ENCODE results near the gene S100P. TPM values are rescaled to one million over a fixed set of nuclear protein-coding genes. Genes with fewer than 3 reads are reported as not detected.
"Not testable (repeated sequence)": the region's sequence is repeated elsewhere in the genome, so short reads cannot be mapped to it uniquely, and the experiment has no call there.

S100P gene
- total and polyA plus RNA-seq, 2 donors (not counting 1 experiment from before 2014, with no cell fraction given): 0.07 TPM; not detected in 1

DNA sequence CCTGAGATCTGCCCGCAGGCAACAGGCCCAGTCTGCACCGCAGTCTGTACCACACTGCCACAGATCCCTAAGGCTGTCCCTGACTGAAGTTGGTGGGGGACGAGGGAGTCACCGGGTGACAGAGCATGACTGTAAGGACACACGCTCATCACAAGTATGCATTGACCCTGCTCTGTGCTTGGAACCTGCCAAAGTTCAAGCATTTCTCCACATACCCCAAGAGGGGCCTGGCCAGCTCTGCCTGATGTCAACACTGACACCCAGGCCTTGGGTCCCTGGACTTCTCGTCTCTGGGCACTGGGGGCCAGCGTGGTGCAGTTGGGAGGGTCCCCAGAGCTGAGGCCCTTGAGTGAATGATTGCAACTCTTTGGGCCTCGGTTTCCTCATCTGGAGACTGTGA lies 30.2 kb downstream of the S100P start:
- intact Hi-C loops (cut with micrococcal nuclease): no loop called here
- Histone ChIP-seq H3K4me2 (replicated peaks; ENCODE audit: low read depth, low read length, poor library complexity, severe bottlenecking) (no peak overlapping the region), H3K9me3 (ENCODE audit: control extremely low read depth in 1 of 3, control insufficient read depth in 2 of 3, insufficient read depth in 1 of 3, low read length in 2 of 3) (no peaks in the 10 kb centered on the region), H3K27me3 (replicated peaks in 1 of 4; ENCODE audit: control extremely low read depth in 1 of 4, control insufficient read depth in 3 of 4, insufficient read depth in 4 of 4, low read length in 3 of 4) (no peaks in the 10 kb centered on the region), H3K9ac (ENCODE audit: low read length) (no peak overlapping the region), H3K4me3 (ENCODE audit: control extremely low read depth in 1 of 5, extremely low read depth in 1 of 5, insufficient read depth in 1 of 5, low read depth in 2 of 5, low read length in 4 of 5) (no peak overlapping the region), H4K20me1 (ENCODE audit: control insufficient read depth, insufficient read depth, low read length, poor library complexity, severe bottlenecking) (no peaks in the 10 kb centered on the region), H3K79me2 (ENCODE audit: control insufficient read depth, insufficient read depth, low read length) (peaks cover 20% of the 10 kb centered on the region), H2AFZ (ENCODE audit: insufficient read depth, low read depth, low read length, poor library complexity, severe bottlenecking) (no peak overlapping the region), H3K36me3 (replicated peaks in 1 of 2; ENCODE audit: control extremely low read depth in 1 of 2, control insufficient read depth in 1 of 2, extremely low read depth in 1 of 2, insufficient read depth in 2 of 2, low read length in 1 of 2) (no peaks in the 10 kb centered on the region), H3K4me1 (ENCODE audit: control insufficient read depth in 2 of 2, insufficient read depth in 2 of 2, low read length in 2 of 2) (peaks cover 3 to 10% of the 10 kb centered on the region in 2 donors), H3K27ac (ENCODE audit: low read length in 2 of 2) (no peak overlapping the region)
- H3K27ac Mint-ChIP-seq: no peak overlapping the region
- TF ChIP-seq EZH2 (IDR thresholded peaks at IDR 0.05; ENCODE audit: borderline replicate concordance, insufficient read depth, low read depth, low read length, poor library complexity, severe bottlenecking): no peak
- TF ChIP-seq, protein P1, sequence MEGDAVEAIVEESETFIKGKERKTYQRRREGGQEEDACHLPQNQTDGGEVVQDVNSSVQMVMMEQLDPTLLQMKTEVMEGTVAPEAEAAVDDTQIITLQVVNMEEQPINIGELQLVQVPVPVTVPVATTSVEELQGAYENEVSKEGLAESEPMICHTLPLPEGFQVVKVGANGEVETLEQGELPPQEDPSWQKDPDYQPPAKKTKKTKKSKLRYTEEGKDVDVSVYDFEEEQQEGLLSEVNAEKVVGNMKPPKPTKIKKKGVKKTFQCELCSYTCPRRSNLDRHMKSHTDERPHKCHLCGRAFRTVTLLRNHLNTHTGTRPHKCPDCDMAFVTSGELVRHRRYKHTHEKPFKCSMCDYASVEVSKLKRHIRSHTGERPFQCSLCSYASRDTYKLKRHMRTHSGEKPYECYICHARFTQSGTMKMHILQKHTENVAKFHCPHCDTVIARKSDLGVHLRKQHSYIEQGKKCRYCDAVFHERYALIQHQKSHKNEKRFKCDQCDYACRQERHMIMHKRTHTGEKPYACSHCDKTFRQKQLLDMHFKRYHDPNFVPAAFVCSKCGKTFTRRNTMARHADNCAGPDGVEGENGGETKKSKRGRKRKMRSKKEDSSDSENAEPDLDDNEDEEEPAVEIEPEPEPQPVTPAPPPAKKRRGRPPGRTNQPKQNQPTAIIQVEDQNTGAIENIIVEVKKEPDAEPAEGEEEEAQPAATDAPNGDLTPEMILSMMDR (IDR thresholded peaks at IDR 0.05): no peak
- ATAC-seq (ENCODE audit: low read depth): no peak
- DNase-seq: no peak
- no peaks in the 10 kb centered on the region for H3K27me3 Mint-ChIP-seq
- peaks cover 12% of the 10 kb centered on the region for H3K4me1 Mint-ChIP-seq
- no peak overlapping the region for H3K4me3 Mint-ChIP-seq
- WGBS (ENCODE audit: insufficient coverage): 91% methylated on average over 8 of the region's 8 CpGs
- CTCF ChIA-PET: interaction anchor here (1.2 to 1.6 kb wide), 2 partner anchors 150 to 347 kb away, joined by 3 to 8 read pairs; no protein-coding TSS in a partner anchor
- POLR2A ChIA-PET: no interaction called here
- H3K9me3 Mint-ChIP-seq (ENCODE audit: insufficient read depth): no peaks in the 10 kb centered on the region

DNA sequence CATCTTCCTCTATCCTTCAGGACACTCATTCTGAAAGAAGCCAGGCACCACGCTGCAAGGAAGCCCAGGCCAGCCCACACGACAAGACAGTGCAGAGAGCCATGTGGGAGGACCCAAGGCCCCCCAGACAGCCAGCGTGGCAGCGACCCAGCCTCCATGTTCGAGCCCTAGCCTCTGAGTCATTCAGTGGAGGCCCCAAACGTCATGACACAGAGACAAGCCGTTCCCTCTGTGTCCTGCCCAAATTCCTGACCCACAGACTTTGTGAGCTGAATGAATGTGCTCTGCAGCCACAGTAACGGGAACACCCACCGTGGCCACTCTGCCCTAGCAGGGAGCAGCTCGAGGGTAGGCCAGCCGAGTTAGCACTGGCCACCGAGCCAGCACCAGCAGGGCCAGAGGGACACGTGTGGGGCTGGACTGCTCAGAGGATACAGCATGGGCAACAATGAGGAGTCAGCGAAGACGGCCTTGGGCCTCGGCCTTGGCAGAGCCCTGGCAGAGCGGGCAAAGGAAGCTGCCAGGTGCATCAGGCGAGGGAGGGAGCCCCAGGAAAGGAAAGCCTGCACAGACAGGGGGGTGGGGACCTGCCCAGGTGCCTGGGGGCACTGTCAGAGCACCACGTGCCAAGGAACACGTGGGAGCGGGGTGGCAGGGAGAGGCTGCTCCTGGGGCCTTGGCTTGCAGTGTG lies 30.9 kb downstream of the S100P start:
- TF ChIP-seq EZH2 (IDR thresholded peaks at IDR 0.05; ENCODE audit: borderline replicate concordance, insufficient read depth, low read depth, low read length, poor library complexity, severe bottlenecking): no peak
- TF ChIP-seq, protein P1 (IDR thresholded peaks at IDR 0.05): no peak
- Histone ChIP-seq H3K9me3 (ENCODE audit: control extremely low read depth in 1 of 3, control insufficient read depth in 2 of 3, insufficient read depth in 1 of 3, low read length in 2 of 3) (no peaks in the 10 kb centered on the region), H3K36me3 (replicated peaks in 1 of 2; ENCODE audit: control extremely low read depth in 1 of 2, control insufficient read depth in 1 of 2, extremely low read depth in 1 of 2, insufficient read depth in 2 of 2, low read length in 1 of 2) (no peaks in the 10 kb centered on the region), H3K4me1 (ENCODE audit: control insufficient read depth in 2 of 2, insufficient read depth in 2 of 2, low read length in 2 of 2) (peaks cover 3 to 10% of the 10 kb centered on the region in 2 donors), H3K79me2 (ENCODE audit: control insufficient read depth, insufficient read depth, low read length) (peaks cover 13% of the 10 kb centered on the region), H3K4me2 (replicated peaks; ENCODE audit: low read depth, low read length, poor library complexity, severe bottlenecking) (no peak overlapping the region), H3K27me3 (replicated peaks in 1 of 4; ENCODE audit: control extremely low read depth in 1 of 4, control insufficient read depth in 3 of 4, insufficient read depth in 4 of 4, low read length in 3 of 4) (no peaks in the 10 kb centered on the region), H4K20me1 (ENCODE audit: control insufficient read depth, insufficient read depth, low read length, poor library complexity, severe bottlenecking) (no peaks in the 10 kb centered on the region), H3K4me3 (ENCODE audit: control extremely low read depth in 1 of 5, extremely low read depth in 1 of 5, insufficient read depth in 1 of 5, low read depth in 2 of 5, low read length in 4 of 5) (no peak overlapping the region), H3K9ac (ENCODE audit: low read length) (no peak overlapping the region), H2AFZ (ENCODE audit: insufficient read depth, low read depth, low read length, poor library complexity, severe bottlenecking) (no peak overlapping the region), H3K27ac (ENCODE audit: low read length in 2 of 2) (no peak overlapping the region)
- intact Hi-C loops (cut with micrococcal nuclease): no loop called here
- no peak overlapping the region for H3K4me3 Mint-ChIP-seq
- 83% methylated on average over 21 of the region's 21 CpGs for WGBS (ENCODE audit: insufficient coverage)
- peaks cover 5% of the 10 kb centered on the region for H3K4me1 Mint-ChIP-seq
- CTCF ChIA-PET: interaction anchor here (1.2 to 1.6 kb wide), 2 partner anchors 149 to 346 kb away, joined by 3 to 8 read pairs; no protein-coding TSS in a partner anchor
- no peaks in the 10 kb centered on the region for H3K9me3 Mint-ChIP-seq (ENCODE audit: insufficient read depth)
- peaks cover 4% of the 10 kb centered on the region for H3K27me3 Mint-ChIP-seq
- POLR2A ChIA-PET: no interaction called here
- DNase-seq (no peak), ATAC-seq (ENCODE audit: low read depth) (no peak)
- H3K27ac Mint-ChIP-seq: no peak overlapping the region

DNA sequence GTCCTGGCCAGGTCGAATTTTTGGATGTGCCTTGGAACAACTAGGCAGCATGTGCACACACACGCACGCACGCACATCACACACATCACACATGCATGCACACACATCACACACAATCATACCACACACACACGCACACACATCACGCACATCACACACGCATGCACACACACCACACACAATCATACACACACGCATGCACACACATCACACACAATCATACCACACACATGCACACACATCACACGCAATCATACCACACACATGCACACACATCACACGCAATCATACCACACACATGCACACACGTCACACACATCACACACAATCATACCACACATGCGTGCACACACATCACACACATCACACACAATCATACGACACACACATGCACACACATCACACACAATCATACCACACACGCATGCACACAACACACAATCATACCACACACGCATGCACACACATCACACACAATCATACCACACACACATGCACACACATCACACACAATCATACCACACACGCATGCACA lies 31.8 kb downstream of the S100P start:
- DNase-seq; H4K20me1 ChIP-seq (ENCODE audit: control insufficient read depth, insufficient read depth, low read length, poor library complexity, severe bottlenecking); H3K9ac ChIP-seq (ENCODE audit: low read length); H3K27ac Mint-ChIP-seq; ATAC-seq (ENCODE audit: low read depth); POLR2A ChIA-PET; H3K9me3 Mint-ChIP-seq (ENCODE audit: insufficient read depth); H3K27me3 ChIP-seq (replicated peaks in 1 of 4; ENCODE audit: control extremely low read depth in 1 of 4, control insufficient read depth in 3 of 4, insufficient read depth in 4 of 4, low read length in 3 of 4); H3K4me1 Mint-ChIP-seq; H3K27ac ChIP-seq (ENCODE audit: low read length in 2 of 2); H3K4me3 Mint-ChIP-seq; intact Hi-C loops (cut with micrococcal nuclease); H3K27me3 Mint-ChIP-seq; H3K36me3 ChIP-seq (replicated peaks in 1 of 2; ENCODE audit: control extremely low read depth in 1 of 2, control insufficient read depth in 1 of 2, extremely low read depth in 1 of 2, insufficient read depth in 2 of 2, low read length in 1 of 2); H3K4me3 ChIP-seq (ENCODE audit: control extremely low read depth in 1 of 5, extremely low read depth in 1 of 5, insufficient read depth in 1 of 5, low read depth in 2 of 5, low read length in 4 of 5); CTCF ChIA-PET; H3K4me2 ChIP-seq (replicated peaks; ENCODE audit: low read depth, low read length, poor library complexity, severe bottlenecking); H3K4me1 ChIP-seq (ENCODE audit: control insufficient read depth in 2 of 2, insufficient read depth in 2 of 2, low read length in 2 of 2); H3K9me3 ChIP-seq (ENCODE audit: control extremely low read depth in 1 of 3, control insufficient read depth in 2 of 3, insufficient read depth in 1 of 3, low read length in 2 of 3); H2AFZ ChIP-seq (ENCODE audit: insufficient read depth, low read depth, low read length, poor library complexity, severe bottlenecking); H3K79me2 ChIP-seq (ENCODE audit: control insufficient read depth, insufficient read depth, low read length): not testable (repeated sequence)
- WGBS (ENCODE audit: insufficient coverage): 97% methylated on average over 8 of the region's 16 CpGs

Data from B cell (primary cell).